Measurements from ENCODE around the gene ATG4B.

DNA sequence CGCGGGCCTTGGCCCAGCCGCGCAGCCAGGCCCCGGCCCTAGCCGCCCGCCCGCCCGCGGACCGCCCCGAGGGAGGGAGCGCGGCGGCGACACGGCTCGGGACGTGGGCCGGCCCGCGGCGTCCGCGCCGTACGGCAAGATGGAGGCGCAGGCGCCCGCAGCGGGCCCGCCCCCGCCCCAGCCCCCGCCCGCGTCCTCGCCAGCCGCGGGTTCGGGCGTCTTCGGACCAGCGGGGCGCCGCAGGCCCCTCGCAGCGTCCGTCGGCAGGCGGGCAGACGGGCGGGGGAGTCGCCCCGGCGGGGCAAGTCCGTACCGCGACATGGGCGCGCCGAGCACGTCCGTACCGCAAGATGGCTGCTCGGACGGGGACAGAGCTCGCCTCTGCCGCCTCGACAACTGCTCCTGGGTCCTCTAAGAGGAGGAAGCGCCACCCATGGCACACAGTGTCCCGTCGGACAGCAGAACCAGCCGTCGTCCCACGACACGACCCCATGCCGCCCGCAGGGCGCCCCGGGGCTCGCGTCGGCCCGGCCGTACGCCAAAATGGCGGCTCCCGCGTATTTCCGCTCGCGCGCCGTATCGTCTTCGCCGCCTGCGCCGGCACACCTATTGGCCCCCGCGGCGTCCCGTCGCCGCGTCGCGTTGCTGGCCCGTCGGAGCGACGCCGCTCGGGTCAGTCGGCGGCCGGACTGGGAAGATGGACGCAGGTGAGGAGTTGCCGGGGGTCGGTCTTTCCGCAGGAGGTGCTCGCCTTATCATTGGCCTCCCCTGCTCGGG is at the start of gene ATG4B, which contains the start of gene THAP4:
- no peak for TF ChIP-seq POLR2A (IDR thresholded peaks at IDR 0.05)
- TF ChIP-seq, protein P1, sequence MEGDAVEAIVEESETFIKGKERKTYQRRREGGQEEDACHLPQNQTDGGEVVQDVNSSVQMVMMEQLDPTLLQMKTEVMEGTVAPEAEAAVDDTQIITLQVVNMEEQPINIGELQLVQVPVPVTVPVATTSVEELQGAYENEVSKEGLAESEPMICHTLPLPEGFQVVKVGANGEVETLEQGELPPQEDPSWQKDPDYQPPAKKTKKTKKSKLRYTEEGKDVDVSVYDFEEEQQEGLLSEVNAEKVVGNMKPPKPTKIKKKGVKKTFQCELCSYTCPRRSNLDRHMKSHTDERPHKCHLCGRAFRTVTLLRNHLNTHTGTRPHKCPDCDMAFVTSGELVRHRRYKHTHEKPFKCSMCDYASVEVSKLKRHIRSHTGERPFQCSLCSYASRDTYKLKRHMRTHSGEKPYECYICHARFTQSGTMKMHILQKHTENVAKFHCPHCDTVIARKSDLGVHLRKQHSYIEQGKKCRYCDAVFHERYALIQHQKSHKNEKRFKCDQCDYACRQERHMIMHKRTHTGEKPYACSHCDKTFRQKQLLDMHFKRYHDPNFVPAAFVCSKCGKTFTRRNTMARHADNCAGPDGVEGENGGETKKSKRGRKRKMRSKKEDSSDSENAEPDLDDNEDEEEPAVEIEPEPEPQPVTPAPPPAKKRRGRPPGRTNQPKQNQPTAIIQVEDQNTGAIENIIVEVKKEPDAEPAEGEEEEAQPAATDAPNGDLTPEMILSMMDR (IDR thresholded peaks at IDR 0.05): no peak
- TF ChIP-seq POLR2AphosphoS5 (IDR thresholded peaks at IDR 0.05): peak in 2 of 3 donors; percentile 81 to 98

Measured in suprapubic skin (tissue), 4 donors.